ELR (cell line): ENCODE measurements around the gene GPC6.

ENCODE experiments used
- DNase-seq: peaks from one replicate; pipeline ENCODE4 v3.0.0-alpha.2; 2015; ENCODE audit warnings: low read depth

Gene GPC6

DNA sequence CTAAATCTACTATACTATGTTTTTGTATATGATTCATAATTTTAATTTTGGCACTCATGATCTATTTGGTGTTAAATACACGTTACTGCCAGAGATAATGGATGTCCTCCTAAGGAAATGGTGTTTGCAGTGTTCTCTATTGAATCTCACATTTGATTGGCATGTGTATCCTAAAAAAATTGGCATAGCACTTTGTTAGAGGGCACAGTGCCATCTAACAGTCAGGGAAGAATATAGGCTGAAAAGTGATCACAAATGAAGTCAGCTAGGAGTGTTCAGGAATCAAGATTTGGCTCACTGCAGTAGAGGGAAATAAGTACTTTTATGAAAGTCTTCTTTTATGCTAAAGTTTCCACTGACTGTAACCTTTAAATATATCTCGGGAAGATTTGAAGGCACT is 624.6 kb downstream of the GPC6 start:
- DNase-seq = no peak

- no peak for DNase-seq
These were observed 627.3 kb downstream of the GPC6 start for GRCh38 chr13:93853912-93854311.

- no peak for DNase-seq
These were observed 630.5 kb downstream of the GPC6 start for GRCh38 chr13:93857126-93857525.

- DNase-seq = peak; percentile 60
These were observed 633.1 kb downstream of the GPC6 start for GRCh38 chr13:93859716-93860115.

DNA sequence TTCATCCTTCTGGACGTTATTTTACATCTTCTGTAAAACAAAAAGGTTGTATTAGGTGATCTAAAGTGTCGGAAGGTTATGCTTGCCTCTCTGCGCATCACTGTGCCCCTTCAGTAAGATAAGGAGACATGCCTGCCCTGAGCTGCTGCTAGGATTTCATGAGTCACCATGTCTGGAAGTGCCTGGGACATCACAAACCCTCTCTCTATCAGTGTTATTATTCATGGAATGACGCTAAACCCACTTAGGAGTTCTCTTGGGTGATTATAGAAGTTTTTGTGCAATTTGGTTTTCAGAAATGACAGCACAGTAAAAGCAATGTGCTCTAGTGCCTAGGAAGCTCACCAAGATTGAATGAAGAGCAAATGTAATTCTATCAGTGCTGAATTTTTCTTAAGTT is 635.2 kb downstream of the GPC6 start:
- DNase-seq = peak; percentile 67

DNA sequence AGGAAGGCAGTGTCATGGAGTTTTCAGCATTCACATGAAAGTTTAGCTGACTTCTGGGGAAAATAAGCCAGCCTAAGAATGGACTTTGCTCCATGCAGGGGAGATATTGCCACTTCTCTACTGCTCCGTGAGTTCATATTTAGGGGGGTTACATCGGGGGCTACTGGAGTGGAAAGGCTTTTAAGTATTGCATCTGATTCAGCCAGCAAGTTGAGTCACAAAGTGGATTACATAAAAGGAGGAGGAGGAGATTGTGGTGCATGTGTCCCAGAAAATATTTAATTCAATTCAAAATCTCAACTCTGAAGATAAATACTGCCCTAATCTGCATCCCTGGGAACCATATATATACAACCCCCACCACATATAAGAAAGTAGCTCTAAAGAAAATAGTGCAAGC is 635.7 kb downstream of the GPC6 start:
- no peak for DNase-seq

- no peak for DNase-seq
These were observed 638.6 kb downstream of the GPC6 start for GRCh38 chr13:93865235-93865634.

GRCh38 chr13:93867481-93867880 is 640.9 kb downstream of the GPC6 start:
- peak; percentile 45 for DNase-seq

DNA sequence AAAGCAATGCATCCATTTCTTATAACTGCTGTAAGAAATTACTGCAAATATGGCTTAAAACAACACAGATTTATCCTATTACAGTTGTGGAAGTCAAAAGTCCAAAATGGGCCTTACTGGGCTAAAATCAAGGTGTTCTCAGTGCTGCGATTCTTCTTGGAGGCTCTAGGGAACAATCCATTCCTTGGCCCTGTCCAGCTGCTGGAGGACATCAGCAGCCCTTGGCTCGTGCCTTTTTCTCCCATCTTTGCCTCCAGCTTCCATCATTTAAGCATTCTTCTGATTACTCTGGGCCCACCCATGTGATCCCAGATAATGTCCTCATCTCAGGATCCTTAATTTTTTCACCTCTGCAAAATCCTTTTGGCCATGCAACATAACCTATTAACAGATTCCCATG is 645.8 kb downstream of the GPC6 start:
- DNase-seq = no peak

GRCh38 chr13:93872786-93873347 is 646.3 kb downstream of the GPC6 start:
- no peak for DNase-seq

GRCh38 chr13:93875547-93875946 is 648.9 kb downstream of the GPC6 start:
- peak; percentile 43 for DNase-seq

DNA sequence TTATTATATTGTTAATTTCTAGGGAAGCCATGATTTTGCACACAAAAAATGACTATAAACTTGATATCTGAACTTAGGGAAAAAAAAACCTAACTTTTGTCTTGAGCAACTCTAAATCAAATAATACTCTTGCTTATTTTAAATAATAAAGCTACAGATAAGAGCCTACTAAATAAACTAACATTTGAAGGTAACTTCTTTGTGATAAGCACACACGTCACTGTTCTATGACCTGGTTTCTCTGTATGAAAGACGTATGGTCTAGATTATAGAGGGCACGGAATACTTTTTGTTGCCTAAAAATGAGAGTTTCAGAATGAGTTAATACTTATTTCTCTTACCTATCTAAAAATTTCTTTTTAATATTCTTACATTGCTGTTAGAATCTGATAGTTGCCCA is 649.6 kb downstream of the GPC6 start:
- DNase-seq = no peak

- no peak for DNase-seq
These were observed 652.1 kb downstream of the GPC6 start for GRCh38 chr13:93878675-93879074.

DNA sequence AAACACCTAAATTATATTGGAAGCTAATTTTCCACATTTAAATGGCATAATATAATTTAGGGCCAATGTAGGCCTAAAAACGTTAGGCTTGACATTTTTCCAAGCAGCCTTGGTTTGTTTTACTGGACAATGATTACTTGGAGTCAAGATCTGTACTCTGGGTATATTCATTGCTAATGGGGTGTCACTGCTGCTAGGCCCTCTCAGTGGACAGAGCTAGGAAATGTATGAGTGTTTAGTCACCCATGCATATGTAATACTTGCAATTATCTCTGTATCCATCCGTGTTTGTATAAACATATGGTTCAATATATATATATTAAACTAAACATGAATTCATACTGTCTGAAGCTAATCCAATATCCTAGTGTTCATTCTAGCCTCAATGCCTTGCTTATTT is 654.8 kb downstream of the GPC6 start:
- peak; percentile 61 for DNase-seq

GRCh38 chr13:93882086-93882651 is 655.6 kb downstream of the GPC6 start:
- peak; percentile 68 for DNase-seq

GRCh38 chr13:93889430-93889951 is 662.9 kb downstream of the GPC6 start:
- no peak for DNase-seq

DNA sequence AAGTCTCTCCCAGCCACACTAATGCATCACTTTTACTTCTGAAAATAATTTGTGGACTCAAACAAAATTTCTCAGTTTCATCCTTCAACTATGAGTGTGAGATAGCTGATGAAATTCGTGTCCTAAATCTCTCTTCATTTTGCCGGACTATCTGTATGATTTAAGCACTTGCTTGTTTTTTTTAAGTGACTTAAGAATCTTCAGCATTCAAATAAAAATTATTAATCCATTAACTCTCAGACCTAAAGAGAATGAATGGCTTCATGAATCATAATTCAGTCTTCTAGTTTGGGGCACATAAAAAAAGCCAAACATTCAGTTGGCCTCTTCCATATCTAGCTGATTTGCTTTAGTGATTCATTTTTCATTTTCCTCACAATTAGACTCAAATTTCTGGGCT is 673.4 kb downstream of the GPC6 start:
- no peak for DNase-seq

- no peak for DNase-seq
These were observed 674.1 kb downstream of the GPC6 start for GRCh38 chr13:93900731-93901130.

GRCh38 chr13:93903909-93904308 is 677.3 kb downstream of the GPC6 start:
- DNase-seq = no peak

GRCh38 chr13:93915269-93915809 is 688.7 kb downstream of the GPC6 start:
- DNase-seq = peak; percentile 0

- no peak for DNase-seq
These were observed 695.7 kb downstream of the GPC6 start for GRCh38 chr13:93922063-93922855.

GRCh38 chr13:93925990-93926389 is 699.4 kb downstream of the GPC6 start:
- DNase-seq = no peak

- no peak for DNase-seq
These were observed 699.8 kb downstream of the GPC6 start for GRCh38 chr13:93926425-93926824.
